Measurements from ENCODE around the gene INTS4.
"Not testable (repeated sequence)": the region's sequence is repeated elsewhere in the genome, so short reads cannot be mapped to it uniquely, and the experiment has no call there.

INTS4 gene

DNA sequence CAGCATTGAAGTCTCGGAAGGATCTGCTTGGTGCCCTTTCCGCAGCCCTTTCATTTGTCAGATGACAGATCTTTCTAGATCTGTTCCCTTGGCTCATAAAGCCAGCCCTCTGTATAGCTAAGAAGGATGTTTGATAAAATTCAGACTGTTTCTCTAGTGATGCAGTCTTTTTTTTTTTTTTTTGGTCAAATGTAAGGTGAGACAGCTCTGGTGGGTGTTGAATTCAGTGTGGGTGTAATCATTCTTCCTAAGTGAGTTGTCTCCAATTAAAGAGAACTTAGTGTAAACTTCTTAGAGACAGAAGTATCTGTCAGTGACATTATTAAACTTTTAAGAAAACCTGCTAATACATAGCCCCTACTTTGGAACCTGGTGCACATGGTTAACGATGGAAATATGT, 120.3 kb downstream of the INTS4 start:
- DNase-seq: no peak

DNA sequence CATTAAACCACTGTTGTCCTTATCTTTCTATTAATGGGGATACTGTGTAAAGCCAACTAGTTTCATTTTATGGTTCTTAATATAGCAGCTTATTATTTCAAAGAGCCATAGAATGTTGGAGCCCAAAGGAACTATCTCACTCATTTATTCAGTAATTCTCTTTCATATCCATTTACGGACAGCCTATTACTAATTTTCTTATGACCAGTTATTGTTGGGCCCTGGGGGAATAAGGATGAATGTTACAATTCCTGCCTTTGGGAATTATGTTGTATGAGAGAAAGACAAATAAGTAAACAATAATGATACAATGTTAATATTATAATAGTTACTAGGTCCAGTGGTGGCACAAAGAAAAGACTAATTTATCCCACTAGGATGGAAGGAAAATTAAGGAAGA, 121.1 kb downstream of the INTS4 start:
- DNase-seq: no peak

DNA sequence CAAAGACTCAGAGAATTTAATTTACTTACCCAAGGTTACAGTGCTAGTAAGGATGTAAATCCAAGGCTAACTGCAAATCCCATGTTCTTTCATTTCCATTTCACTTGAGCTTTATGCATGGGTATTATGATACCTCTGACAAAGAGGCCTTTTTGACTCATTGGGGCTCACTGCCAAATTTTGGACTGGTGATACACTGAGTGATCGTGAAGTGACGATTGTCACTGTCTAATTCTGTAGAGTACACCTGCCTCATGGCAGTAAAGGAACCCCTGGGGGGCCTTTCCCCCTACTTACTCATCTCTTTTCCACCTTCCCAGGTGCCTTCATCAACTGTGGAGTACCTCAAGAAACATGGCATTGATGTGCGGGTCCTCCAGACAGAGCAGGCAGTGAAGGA, 122.6 kb downstream of the INTS4 start:
- DNase-seq: no peak

DNA sequence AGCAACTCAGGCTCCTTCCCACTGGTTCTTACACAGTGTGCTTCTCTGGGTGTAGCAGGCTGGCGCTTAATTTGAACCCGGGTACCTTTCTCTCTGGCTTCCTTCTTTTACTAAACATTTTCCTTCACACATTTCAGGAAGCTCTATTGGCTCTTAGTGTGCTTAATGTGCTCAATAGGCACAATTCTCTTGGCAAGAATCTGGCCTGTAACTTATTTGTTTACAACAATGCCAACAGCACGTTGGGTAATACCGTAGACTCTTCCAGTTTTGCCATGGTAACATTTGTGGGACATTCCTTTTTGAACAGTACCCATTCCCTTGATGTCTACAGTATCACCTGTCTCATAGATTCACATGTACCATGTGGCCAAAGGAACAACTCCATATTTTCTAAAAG, 125.7 kb downstream of the INTS4 start:
- no peak for DNase-seq

DNA sequence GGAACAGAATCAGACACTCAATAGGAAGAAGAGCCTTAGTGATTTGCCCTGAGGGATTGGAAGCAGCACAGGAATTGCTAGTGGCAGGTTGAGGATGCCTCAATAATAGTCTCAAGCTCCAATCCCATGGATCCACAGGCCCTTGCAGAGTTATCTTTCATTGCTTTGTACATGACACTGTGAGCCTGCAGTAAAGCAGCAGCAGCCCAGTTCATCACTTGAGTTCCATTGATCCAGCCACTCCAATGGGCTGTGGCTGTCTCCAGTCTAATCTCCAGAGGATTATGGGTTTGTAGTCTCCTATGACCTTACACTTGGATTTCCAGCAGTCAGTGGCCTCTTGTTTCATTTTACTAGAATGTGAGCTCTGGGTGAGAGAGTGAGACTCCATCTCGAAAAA, 128.1 kb downstream of the INTS4 start:
- peak; percentile 52 for DNase-seq

DNA sequence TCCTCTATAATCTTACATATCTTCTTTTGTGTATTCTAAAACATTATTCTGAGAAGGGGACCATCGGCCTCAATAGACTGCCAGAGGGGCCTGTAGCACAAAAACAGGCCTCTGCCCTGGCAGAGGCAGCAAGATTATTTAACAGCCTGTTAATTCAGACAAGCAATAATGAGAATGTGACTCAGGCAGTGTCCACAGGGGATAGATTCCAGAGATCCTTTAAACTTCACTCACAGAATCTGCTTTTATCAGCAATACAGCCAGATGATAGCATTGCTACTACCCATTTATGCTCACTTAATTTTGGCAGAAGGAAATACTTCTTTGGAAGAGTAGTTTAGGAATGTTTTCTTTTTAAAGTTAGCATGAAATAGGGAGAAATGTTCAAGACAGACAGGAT, 128.7 kb downstream of the INTS4 start:
- no peak for DNase-seq

DNA sequence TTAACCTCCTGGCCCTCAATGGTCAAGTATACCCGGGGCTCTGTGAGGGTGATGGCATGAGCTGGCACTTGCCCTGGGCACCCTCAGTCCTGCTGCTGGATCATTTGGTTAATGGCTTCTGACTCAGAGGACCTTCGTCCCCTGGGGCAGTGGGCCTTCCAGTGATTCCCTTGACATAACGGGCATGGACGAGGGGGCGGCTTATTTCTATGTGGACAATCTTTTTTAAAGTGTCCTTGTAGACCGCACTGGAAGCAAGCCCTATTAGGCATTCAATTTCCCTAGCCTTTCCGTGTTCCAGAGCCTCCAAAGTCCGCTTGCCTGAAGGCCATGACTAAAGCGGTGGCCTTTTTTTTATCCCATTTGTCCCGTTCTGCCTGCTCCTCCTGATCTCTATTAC, 133.0 kb downstream of the INTS4 start:
- not testable (repeated sequence) for DNase-seq

DNA sequence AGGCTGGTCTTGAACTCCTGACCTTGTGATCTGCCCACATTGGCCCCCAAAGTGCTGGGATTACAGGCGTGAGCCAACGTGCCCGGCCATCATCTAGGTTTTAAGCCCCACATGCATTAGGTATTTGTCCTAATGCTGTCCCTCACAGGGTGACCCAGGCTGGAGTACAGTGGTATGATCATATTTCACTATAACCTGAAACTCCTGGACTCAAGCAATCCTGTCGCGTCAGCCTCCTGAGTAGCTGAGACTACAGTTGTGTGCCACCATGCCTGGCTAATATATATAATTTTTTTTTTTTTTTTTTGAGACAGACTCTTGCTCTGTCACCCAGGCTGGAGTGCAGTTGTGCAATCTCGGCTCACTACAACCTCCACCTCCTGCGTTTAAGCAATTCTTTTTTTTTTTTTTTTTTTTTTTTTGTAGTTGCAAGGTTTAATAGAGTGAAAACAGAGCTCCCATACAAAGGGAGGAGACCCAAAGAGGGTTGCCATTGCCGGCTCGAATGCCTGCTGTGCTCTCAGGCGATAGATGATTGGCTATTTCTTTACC, 136.5 kb downstream of the INTS4 start:
- not testable (repeated sequence) for DNase-seq

DNA sequence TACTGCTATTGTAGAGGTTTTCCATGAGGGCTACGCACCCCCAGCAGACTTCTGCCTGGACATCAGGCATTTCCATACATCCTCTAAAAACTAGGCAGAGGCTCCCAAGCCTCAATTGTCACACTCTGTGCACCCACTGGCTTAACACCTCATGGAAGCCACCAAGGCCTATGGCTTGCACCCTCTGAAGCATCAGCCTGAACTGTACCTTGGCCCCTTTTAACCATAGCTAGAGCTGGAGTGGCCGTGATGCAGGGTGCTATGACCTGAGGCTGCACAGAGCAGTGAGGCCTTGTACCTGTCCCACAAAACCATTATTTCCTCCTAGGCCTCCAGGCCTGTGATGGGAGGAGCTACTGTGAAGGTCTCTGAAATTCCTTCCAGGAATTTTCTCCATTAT, 139.6 kb downstream of the INTS4 start:
- no peak for DNase-seq

DNA sequence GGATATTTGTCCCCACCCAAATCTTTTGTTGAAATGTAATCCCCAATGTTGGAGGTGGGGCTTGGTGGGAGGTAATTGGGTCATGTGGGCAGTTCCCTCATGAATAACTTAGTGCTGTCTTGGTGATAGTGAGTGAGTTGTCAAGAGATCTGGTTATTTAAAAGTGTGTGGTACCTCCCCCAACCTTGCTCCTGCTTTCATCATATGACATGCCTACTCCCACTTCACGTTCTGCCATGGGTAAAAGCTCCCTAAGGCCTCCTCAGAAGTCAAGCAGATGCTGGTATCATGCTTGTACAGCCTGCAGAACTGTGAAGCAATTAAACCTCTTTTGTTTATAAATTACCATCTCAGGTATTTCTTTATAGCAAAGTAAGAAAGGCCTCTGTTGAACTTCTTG, 143.0 kb downstream of the INTS4 start:
- no peak for DNase-seq

DNA sequence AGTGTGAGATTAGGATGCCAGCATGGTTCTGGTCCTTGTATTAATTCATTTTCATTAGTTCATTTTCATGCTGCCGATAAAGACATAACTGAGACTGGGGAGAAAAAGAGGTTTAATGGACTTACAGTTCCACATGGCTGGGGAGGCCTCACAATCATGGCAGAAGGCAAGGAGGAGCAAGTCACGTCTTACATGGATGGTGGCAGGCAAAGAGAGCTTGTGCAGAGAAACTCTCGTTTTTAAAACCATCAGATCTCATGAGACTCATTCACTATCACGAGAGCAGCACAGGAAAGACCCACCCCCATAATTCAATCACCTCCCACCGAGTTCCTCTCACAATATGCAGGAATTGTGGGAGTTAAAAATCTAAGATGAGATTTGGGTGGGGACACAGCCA, 150.8 kb downstream of the INTS4 start:
- not testable (repeated sequence) for DNase-seq

DNA sequence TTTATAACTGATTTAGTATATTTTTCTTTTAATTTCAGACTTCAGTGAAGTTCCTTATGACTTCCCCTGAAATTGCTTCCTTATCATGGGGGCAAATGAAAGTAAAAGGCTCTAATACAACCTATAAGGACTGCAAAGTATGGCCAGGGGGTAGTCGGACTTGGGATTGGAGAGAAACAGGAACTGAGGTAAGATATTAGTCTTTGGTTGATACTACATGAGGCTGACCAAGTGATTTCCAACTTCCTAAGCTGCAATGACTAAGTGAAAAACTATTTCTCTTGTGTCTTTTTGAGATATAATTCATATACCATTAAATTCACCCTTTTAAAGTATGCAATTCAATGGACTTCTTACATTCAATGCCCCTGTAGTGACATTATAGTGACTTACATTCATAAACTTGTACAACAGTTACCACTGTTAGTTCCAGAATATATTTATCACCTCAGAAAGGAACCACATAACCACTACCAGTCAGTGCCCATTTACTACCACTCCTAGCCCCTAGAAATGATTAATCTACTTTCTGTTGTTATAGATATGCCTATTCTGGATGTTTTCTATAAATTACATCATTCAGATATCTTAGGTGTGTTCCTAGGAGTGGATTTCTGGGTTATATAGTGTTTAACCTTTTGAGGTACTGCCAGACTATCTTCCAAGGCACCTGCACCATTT, 151.9 kb downstream of the INTS4 start:
- no peak for DNase-seq

DNA sequence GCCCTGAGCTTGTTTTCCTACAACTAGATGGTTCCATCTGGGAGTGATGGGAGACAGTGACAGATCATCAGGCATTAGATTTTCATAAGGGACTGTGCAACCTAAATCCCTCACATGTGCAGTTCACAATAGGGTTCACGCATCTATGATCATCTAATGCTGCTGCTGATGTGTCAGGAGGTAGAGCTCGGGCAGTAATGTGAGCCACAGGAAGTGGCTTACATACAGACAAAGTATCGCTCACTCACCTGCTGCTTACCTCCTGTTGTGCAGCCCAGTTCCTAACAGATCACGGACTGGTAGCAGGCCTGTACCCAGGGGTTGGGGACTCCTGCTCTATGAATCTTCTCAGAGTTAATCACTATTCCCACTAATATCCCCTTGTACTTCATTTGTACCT, 161.2 kb downstream of the INTS4 start:
- DNase-seq: no peak

DNA sequence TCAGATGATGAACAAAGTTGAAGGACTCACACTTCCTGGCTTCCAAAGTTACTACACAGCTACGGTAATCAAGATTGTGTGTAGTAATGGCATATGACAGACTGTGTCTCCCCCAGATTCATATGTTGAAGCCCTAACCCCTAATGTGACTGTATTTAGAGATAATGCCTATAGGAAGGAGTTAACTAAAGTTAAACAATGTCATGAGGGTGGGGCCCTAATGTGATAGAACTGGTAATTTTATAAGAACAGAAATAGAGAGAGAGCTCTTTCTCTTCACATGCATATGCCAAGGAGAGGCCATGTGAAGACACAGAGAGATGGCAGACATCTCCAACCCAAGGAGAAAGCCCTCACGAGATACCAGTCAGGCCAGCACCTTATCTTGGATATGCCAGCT, 165.5 kb downstream of the INTS4 start:
- no peak for DNase-seq

Measured in NCI-H82 (cell line).